K562 (cell line): Measurements from ENCODE around the gene MPIG6B. TPM values are rescaled to one million over a fixed set of nuclear protein-coding genes. Genes with fewer than 3 reads are reported as not detected.

Source experiments
- MYBL2 ChIP-seq, 2 experiments: fragments of 450-650 bp in 1 of 2; sonication (generic) in 1 of 2; formaldehyde crosslinking in 1 of 2; IDR thresholded peaks; 2 replicates each; pipeline versions ENCODE4 v1.6.1 to v1.8.1; 2017 to 2022; ENCODE audit warnings: borderline replicate concordance in 1 of 2, inconsistent platforms in 1 of 2, low read depth in 1 of 2, mild to moderate bottlenecking in 1 of 2, missing genetic modification reagents in 1 of 2, moderate library complexity in 1 of 2
- NFRKB ChIP-seq: fragments of 450-650 bp; IDR thresholded peaks from 2 replicates; pipeline ENCODE4 v1.6.1; 2016; ENCODE audit warnings: low read depth
- NR2C2 ChIP-seq, 2 experiments: fragments of 200-800 bp in 1 of 2; sonication (Bioruptor generic) in 1 of 2; sonication (generic) in 1 of 2; formaldehyde crosslinking in 1 of 2; IDR thresholded peaks; 2 replicates each; pipeline versions ENCODE4 v1.6.1 to v1.8.0; 2016 to 2022; ENCODE audit warnings: mild to moderate bottlenecking in 1 of 2, missing compliant biosample characterization in 1 of 2, missing genetic modification characterization in 1 of 2, missing genetic modification reagents in 1 of 2
- SRSF7 ChIP-seq: fragments of 200-400 bp; formaldehyde crosslinking; optimal IDR thresholded peaks from 2 replicates; pipeline ENCODE3; 2017; ENCODE audit warnings: mild to moderate bottlenecking, low read depth, low read length
- polyA plus RNA-seq, 8 experiments: library from polyadenylated mRNA; depleted of rRNA in 4 of 8; stranded (reverse) in 5 of 8; unstranded in 3 of 8; fragments of >200 nt; fragmentation: Nextera tagmentation in 2 of 8; fragmentation: Illumina TruSeq in 1 of 8; extraction: Ambion mirVana in 2 of 8; extraction: Trizol in 1 of 8; gene quantifications; 2 replicates each; pipeline versions ENCODE4 v1.2.1 to v1.2.3, GENCODE V29; 2011 to 2014; ENCODE audit warnings: inconsistent platforms in 1 of 8, missing spikeins in 1 of 8
- total RNA-seq, 7 experiments: library from RNA; depleted of rRNA in 6 of 7; stranded (reverse); fragments of >200 nt in 6 of 7; fragmentation: Illumina TruSeq in 2 of 7; extraction: Trizol in 2 of 7; gene quantifications; 2 replicates each; pipeline versions ENCODE4 v1.2.1 to v1.2.3, GENCODE V29; 2011 to 2021; ENCODE audit warnings: low replicate concordance in 1 of 7
- TF ChIP-seq, protein P1 (sequence below): fragments of 450-650 bp; IDR thresholded peaks from 2 replicates; pipeline ENCODE4 v1.6.1; 2016; ENCODE audit warnings: mild to moderate bottlenecking, moderate library complexity
- TF ChIP-seq, protein P2 (sequence below): fragments of 450-650 bp; IDR thresholded peaks from 2 replicates; pipeline ENCODE4 v1.6.1; 2016; ENCODE audit warnings: borderline replicate concordance
- TF ChIP-seq, protein P3 (sequence below): fragments of 450-650 bp; IDR thresholded peaks from 2 replicates; pipeline ENCODE4 v1.6.1; 2017; ENCODE audit warnings: antibody characterized with exemption, mild to moderate bottlenecking

MPIG6B gene
- total and polyA plus RNA-seq, 9 of the 15 experiments (the other 6 are each of a cell fraction or from before 2014, with no cell fraction given): 0.11 to 1.2 (median 0.28) TPM; not detected in 1

DNA sequence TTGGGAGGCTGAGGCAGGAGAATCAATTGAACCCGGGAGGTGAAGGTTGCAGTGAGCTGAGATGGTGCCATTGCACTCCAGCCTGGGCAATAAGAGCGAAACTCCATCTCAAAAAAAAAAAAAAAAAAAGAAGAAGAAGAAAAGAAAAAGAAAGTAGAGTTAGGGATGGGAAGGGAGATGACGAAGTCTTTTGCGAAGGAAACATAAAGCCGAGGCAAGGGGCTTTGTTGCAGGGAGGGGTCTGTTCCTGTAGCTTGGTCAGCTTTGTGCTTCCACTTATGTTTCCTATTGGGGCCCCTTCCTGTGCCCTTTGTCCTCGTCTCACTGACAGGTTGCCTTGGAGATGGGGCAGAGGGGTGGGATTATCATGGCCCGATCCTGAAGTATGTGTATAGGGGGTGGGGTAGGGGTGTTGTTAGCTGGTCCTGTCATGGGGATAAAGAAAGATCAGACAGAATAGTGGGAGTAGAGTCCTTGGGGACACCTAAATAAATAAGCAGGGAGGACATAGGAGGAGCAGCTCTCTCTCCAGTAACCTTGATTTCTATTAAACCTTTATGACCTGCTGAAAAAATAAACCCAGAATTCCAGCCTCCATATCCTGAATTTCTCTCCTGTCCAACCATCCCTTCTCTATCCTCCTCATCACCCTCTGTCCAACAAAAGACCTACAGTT lies 14.3 kb downstream of the MPIG6B start (continued):
- TF ChIP-seq MYBL2 (IDR thresholded peaks at IDR 0.05; ENCODE audit: low read depth) (no peak), MYBL2 (CRISPR knock-in tag; IDR thresholded peaks at IDR 0.05; ENCODE audit: borderline replicate concordance) (no peak), NR2C2 (CRISPR knock-in tag; IDR thresholded peaks at IDR 0.05) (peak; percentile 32; the same call in 1 of the 2 replicates), NR2C2 (tag; IDR thresholded peaks at IDR 0.05) (no peak), NFRKB (no peak), SRSF7 (no peak)
- TF ChIP-seq, protein P1, sequence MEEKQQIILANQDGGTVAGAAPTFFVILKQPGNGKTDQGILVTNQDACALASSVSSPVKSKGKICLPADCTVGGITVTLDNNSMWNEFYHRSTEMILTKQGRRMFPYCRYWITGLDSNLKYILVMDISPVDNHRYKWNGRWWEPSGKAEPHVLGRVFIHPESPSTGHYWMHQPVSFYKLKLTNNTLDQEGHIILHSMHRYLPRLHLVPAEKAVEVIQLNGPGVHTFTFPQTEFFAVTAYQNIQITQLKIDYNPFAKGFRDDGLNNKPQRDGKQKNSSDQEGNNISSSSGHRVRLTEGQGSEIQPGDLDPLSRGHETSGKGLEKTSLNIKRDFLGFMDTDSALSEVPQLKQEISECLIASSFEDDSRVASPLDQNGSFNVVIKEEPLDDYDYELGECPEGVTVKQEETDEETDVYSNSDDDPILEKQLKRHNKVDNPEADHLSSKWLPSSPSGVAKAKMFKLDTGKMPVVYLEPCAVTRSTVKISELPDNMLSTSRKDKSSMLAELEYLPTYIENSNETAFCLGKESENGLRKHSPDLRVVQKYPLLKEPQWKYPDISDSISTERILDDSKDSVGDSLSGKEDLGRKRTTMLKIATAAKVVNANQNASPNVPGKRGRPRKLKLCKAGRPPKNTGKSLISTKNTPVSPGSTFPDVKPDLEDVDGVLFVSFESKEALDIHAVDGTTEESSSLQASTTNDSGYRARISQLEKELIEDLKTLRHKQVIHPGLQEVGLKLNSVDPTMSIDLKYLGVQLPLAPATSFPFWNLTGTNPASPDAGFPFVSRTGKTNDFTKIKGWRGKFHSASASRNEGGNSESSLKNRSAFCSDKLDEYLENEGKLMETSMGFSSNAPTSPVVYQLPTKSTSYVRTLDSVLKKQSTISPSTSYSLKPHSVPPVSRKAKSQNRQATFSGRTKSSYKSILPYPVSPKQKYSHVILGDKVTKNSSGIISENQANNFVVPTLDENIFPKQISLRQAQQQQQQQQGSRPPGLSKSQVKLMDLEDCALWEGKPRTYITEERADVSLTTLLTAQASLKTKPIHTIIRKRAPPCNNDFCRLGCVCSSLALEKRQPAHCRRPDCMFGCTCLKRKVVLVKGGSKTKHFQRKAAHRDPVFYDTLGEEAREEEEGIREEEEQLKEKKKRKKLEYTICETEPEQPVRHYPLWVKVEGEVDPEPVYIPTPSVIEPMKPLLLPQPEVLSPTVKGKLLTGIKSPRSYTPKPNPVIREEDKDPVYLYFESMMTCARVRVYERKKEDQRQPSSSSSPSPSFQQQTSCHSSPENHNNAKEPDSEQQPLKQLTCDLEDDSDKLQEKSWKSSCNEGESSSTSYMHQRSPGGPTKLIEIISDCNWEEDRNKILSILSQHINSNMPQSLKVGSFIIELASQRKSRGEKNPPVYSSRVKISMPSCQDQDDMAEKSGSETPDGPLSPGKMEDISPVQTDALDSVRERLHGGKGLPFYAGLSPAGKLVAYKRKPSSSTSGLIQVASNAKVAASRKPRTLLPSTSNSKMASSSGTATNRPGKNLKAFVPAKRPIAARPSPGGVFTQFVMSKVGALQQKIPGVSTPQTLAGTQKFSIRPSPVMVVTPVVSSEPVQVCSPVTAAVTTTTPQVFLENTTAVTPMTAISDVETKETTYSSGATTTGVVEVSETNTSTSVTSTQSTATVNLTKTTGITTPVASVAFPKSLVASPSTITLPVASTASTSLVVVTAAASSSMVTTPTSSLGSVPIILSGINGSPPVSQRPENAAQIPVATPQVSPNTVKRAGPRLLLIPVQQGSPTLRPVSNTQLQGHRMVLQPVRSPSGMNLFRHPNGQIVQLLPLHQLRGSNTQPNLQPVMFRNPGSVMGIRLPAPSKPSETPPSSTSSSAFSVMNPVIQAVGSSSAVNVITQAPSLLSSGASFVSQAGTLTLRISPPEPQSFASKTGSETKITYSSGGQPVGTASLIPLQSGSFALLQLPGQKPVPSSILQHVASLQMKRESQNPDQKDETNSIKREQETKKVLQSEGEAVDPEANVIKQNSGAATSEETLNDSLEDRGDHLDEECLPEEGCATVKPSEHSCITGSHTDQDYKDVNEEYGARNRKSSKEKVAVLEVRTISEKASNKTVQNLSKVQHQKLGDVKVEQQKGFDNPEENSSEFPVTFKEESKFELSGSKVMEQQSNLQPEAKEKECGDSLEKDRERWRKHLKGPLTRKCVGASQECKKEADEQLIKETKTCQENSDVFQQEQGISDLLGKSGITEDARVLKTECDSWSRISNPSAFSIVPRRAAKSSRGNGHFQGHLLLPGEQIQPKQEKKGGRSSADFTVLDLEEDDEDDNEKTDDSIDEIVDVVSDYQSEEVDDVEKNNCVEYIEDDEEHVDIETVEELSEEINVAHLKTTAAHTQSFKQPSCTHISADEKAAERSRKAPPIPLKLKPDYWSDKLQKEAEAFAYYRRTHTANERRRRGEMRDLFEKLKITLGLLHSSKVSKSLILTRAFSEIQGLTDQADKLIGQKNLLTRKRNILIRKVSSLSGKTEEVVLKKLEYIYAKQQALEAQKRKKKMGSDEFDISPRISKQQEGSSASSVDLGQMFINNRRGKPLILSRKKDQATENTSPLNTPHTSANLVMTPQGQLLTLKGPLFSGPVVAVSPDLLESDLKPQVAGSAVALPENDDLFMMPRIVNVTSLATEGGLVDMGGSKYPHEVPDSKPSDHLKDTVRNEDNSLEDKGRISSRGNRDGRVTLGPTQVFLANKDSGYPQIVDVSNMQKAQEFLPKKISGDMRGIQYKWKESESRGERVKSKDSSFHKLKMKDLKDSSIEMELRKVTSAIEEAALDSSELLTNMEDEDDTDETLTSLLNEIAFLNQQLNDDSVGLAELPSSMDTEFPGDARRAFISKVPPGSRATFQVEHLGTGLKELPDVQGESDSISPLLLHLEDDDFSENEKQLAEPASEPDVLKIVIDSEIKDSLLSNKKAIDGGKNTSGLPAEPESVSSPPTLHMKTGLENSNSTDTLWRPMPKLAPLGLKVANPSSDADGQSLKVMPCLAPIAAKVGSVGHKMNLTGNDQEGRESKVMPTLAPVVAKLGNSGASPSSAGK: no peak
- TF ChIP-seq, protein P2, sequence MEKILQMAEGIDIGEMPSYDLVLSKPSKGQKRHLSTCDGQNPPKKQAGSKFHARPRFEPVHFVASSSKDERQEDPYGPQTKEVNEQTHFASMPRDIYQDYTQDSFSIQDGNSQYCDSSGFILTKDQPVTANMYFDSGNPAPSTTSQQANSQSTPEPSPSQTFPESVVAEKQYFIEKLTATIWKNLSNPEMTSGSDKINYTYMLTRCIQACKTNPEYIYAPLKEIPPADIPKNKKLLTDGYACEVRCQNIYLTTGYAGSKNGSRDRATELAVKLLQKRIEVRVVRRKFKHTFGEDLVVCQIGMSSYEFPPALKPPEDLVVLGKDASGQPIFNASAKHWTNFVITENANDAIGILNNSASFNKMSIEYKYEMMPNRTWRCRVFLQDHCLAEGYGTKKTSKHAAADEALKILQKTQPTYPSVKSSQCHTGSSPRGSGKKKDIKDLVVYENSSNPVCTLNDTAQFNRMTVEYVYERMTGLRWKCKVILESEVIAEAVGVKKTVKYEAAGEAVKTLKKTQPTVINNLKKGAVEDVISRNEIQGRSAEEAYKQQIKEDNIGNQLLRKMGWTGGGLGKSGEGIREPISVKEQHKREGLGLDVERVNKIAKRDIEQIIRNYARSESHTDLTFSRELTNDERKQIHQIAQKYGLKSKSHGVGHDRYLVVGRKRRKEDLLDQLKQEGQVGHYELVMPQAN: peak; percentile 55; the same call in 1 of the 2 replicates
- TF ChIP-seq, protein P3, sequence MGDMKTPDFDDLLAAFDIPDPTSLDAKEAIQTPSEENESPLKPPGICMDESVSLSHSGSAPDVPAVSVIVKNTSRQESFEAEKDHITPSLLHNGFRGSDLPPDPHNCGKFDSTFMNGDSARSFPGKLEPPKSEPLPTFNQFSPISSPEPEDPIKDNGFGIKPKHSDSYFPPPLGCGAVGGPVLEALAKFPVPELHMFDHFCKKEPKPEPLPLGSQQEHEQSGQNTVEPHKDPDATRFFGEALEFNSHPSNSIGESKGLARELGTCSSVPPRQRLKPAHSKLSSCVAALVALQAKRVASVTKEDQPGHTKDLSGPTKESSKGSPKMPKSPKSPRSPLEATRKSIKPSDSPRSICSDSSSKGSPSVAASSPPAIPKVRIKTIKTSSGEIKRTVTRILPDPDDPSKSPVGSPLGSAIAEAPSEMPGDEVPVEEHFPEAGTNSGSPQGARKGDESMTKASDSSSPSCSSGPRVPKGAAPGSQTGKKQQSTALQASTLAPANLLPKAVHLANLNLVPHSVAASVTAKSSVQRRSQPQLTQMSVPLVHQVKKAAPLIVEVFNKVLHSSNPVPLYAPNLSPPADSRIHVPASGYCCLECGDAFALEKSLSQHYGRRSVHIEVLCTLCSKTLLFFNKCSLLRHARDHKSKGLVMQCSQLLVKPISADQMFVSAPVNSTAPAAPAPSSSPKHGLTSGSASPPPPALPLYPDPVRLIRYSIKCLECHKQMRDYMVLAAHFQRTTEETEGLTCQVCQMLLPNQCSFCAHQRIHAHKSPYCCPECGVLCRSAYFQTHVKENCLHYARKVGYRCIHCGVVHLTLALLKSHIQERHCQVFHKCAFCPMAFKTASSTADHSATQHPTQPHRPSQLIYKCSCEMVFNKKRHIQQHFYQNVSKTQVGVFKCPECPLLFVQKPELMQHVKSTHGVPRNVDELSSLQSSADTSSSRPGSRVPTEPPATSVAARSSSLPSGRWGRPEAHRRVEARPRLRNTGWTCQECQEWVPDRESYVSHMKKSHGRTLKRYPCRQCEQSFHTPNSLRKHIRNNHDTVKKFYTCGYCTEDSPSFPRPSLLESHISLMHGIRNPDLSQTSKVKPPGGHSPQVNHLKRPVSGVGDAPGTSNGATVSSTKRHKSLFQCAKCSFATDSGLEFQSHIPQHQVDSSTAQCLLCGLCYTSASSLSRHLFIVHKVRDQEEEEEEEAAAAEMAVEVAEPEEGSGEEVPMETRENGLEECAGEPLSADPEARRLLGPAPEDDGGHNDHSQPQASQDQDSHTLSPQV: no peak
